GM23338 (cell line): Measurements from ENCODE around the gene APOL5.

Experiments used
- CREB1 ChIP-seq: fragments of 250-450 bp; sonication (Bioruptor Pico); IDR thresholded peaks from 2 replicates; pipeline ENCODE4 v1.5.0; 2020; ENCODE audit warnings: low read depth, mild to moderate bottlenecking, moderate library complexity
- CTCF ChIP-seq, 2 experiments: fragments of 200-600 bp in 1 of 2; sonication (generic) in 1 of 2; conservative IDR thresholded peaks; 2 replicates each; pipeline versions ENCODE4 v1.5.1 to v1.6.1; 2016 to 2017; ENCODE audit warnings: antibody characterized with exemption in 2 of 2, low read depth in 2 of 2, mild to moderate bottlenecking in 2 of 2, moderate library complexity in 1 of 2
- ETS1 ChIP-seq: IDR thresholded peaks from 2 replicates; pipeline ENCODE4 v1.6.1; 2016; ENCODE audit warnings: antibody characterized with exemption
- EZH2 ChIP-seq: fragments of 200-600 bp; sonication (generic); IDR thresholded peaks from one replicate; pipeline ENCODE4 v1.8.0; 2017; ENCODE audit warnings: antibody characterized with exemption, mild to moderate bottlenecking, low read depth; ENCODE audit not compliant: unreplicated experiment
- EZH2phosphoT487 ChIP-seq: fragments of 200-600 bp; sonication (generic); IDR thresholded peaks from one replicate; pipeline ENCODE4 v1.8.1; 2018; ENCODE audit warnings: antibody characterized with exemption; ENCODE audit not compliant: unreplicated experiment
- JUNB ChIP-seq: IDR thresholded peaks from one replicate; pipeline ENCODE4 v1.6.1; 2016; ENCODE audit warnings: antibody characterized with exemption; ENCODE audit not compliant: unreplicated experiment
- NANOG ChIP-seq: IDR thresholded peaks from 2 replicates; pipeline ENCODE4 v1.6.1; 2016; ENCODE audit warnings: antibody characterized with exemption, borderline replicate concordance
- POLR2AphosphoS5 ChIP-seq: IDR thresholded peaks from 2 replicates; pipeline ENCODE4 v1.6.1; 2016; ENCODE audit warnings: antibody characterized with exemption, low read depth
- REST ChIP-seq: IDR thresholded peaks from one replicate; pipeline ENCODE4 v1.6.1; 2018; ENCODE audit warnings: antibody characterized with exemption; ENCODE audit not compliant: unreplicated experiment
- STAT1 ChIP-seq: IDR thresholded peaks from one replicate; pipeline ENCODE4 v1.6.1; 2016; ENCODE audit warnings: antibody characterized with exemption; ENCODE audit not compliant: unreplicated experiment
- ZNF114 ChIP-seq: fragments of 250-450 bp; sonication (Bioruptor Pico); IDR thresholded peaks from 2 replicates; pipeline ENCODE4 v1.5.0; 2020; ENCODE audit warnings: mild to moderate bottlenecking, moderate library complexity
- ZNF331 ChIP-seq: fragments of 250-450 bp; sonication (Bioruptor Pico); IDR thresholded peaks from 2 replicates; pipeline ENCODE4 v1.5.0; 2020; ENCODE audit warnings: low read depth, mild to moderate bottlenecking, moderate library complexity
- ZNF462 ChIP-seq: fragments of 250-450 bp; sonication (Bioruptor Pico); IDR thresholded peaks from 2 replicates; pipeline ENCODE4 v1.5.0; 2020; ENCODE audit warnings: mild to moderate bottlenecking, moderate library complexity

- TF ChIP-seq CTCF (conservative IDR thresholded peaks at IDR 0.05; ENCODE audit: low read depth in 2 of 2) (no peak), POLR2AphosphoS5 (no peak), EZH2 (no peak), ETS1 (no peak), CREB1 (CRISPR knock-in tag) (no peak), REST (no peak), ZNF331 (CRISPR knock-in tag) (no peak), ZNF114 (CRISPR knock-in tag) (no peak), EZH2phosphoT487 (no peak), JUNB (no peak), ZNF462 (no peak), NANOG (no peak), STAT1 (no peak)
Measured at GRCh38 chr22:35705141-35705540, 12.5 kb upstream of the APOL5 start.
